ENCODE results near the gene DGUOK. TPM values are rescaled to one million over a fixed set of nuclear protein-coding genes. Genes with fewer than 3 reads are reported as not detected.

The DGUOK gene
- total RNA-seq, 1 donor from 2014 or later, result 52.3 TPM

- no peak for DNase-seq (ENCODE audit: extremely low spot score in 2 of 2)
- H3K4me3 ChIP-seq, result no peak overlapping the region
- intact Hi-C loops (cut with DNase I), result no loop called here
- no peaks in the 10 kb centered on the region for H3K27me3 ChIP-seq
- H3K27ac ChIP-seq, result no peak overlapping the region
- no peaks in the 10 kb centered on the region for H3K9me3 ChIP-seq
- H3K4me1 ChIP-seq, result peaks cover 8% of the 10 kb centered on the region
- TF ChIP-seq POLR2AphosphoS5 (IDR thresholded peaks at IDR 0.05; ENCODE audit: insufficient read depth in 1 of 2, low read depth in 1 of 2), result no peak
- TF ChIP-seq CTCF (IDR thresholded peaks at IDR 0.05), result no peak
- no peak for TF ChIP-seq POLR2A (IDR thresholded peaks at IDR 0.05)
- peaks cover 0 to 26% of the 10 kb centered on the region in 2 donors for H3K36me3 ChIP-seq
These were observed 18.0 kb downstream of the DGUOK start for GRCh38 chr2:73944714-73945113.

- intact Hi-C loops (cut with DNase I), result no loop called here
These were observed 19.5 kb downstream of the DGUOK start for GRCh38 chr2:73946215-73946614.

GRCh38 chr2:73946666-73947065 is 20.0 kb downstream of the DGUOK start:
- DNase-seq (ENCODE audit: extremely low spot score in 2 of 2), result no peak
- TF ChIP-seq POLR2A (IDR thresholded peaks at IDR 0.05), result no peak
- no peak for TF ChIP-seq CTCF (IDR thresholded peaks at IDR 0.05)
- TF ChIP-seq POLR2AphosphoS5 (IDR thresholded peaks at IDR 0.05; ENCODE audit: insufficient read depth in 1 of 2, low read depth in 1 of 2), result no peak
- Histone ChIP-seq H3K27me3 (no peaks in the 10 kb centered on the region), H3K4me1 (no peaks in the 10 kb centered on the region), H3K4me3 (no peak overlapping the region), H3K27ac (no peak overlapping the region), H3K36me3 (peaks cover 0 to 44% of the 10 kb centered on the region in 2 donors), H3K9me3 (no peaks in the 10 kb centered on the region)
- intact Hi-C loops (cut with DNase I), result no loop called here

More at GRCh38 chr2:73946215-73946614, 19.5 kb downstream of the DGUOK start:
- no peak for DNase-seq (ENCODE audit: extremely low spot score in 2 of 2)
- H3K27ac ChIP-seq, result no peak overlapping the region
- peaks cover 0 to 39% of the 10 kb centered on the region in 2 donors for H3K36me3 ChIP-seq
- TF ChIP-seq CTCF (IDR thresholded peaks at IDR 0.05) (no peak), POLR2A (IDR thresholded peaks at IDR 0.05) (no peak), POLR2AphosphoS5 (IDR thresholded peaks at IDR 0.05; ENCODE audit: insufficient read depth in 1 of 2, low read depth in 1 of 2) (no peak)
- H3K27me3 ChIP-seq, result no peaks in the 10 kb centered on the region
- H3K4me1 ChIP-seq, result no peaks in the 10 kb centered on the region
- no peaks in the 10 kb centered on the region for H3K9me3 ChIP-seq
- H3K4me3 ChIP-seq, result no peak overlapping the region

- DNase-seq (ENCODE audit: extremely low spot score in 2 of 2), result no peak
- Histone ChIP-seq H3K27me3 (no peaks in the 10 kb centered on the region), H3K4me3 (no peak overlapping the region), H3K4me1 (no peaks in the 10 kb centered on the region), H3K27ac (no peak overlapping the region), H3K36me3 (peaks cover 0 to 46% of the 10 kb centered on the region in 2 donors), H3K9me3 (no peaks in the 10 kb centered on the region)
- intact Hi-C loops (cut with DNase I), result no loop called here
- TF ChIP-seq POLR2AphosphoS5 (IDR thresholded peaks at IDR 0.05; ENCODE audit: insufficient read depth in 1 of 2, low read depth in 1 of 2) (no peak), POLR2A (IDR thresholded peaks at IDR 0.05) (no peak), CTCF (IDR thresholded peaks at IDR 0.05) (no peak)
These were observed 20.8 kb downstream of the DGUOK start for GRCh38 chr2:73947412-73948018.

GRCh38 chr2:73949802-73950201 is 23.1 kb downstream of the DGUOK start:
- no peaks in the 10 kb centered on the region for H3K9me3 ChIP-seq
- no peak for TF ChIP-seq POLR2AphosphoS5 (IDR thresholded peaks at IDR 0.05; ENCODE audit: insufficient read depth in 1 of 2, low read depth in 1 of 2)
- TF ChIP-seq CTCF (IDR thresholded peaks at IDR 0.05), result no peak
- TF ChIP-seq POLR2A (IDR thresholded peaks at IDR 0.05), result no peak
- no peaks in the 10 kb centered on the region for H3K27me3 ChIP-seq
- no peak overlapping the region for H3K27ac ChIP-seq
- H3K4me1 ChIP-seq, result no peaks in the 10 kb centered on the region
- H3K36me3 ChIP-seq, result peaks cover 0 to 51% of the 10 kb centered on the region in 2 donors
- DNase-seq (ENCODE audit: extremely low spot score in 2 of 2), result no peak
- no peak overlapping the region for H3K4me3 ChIP-seq
- intact Hi-C loops (cut with DNase I), result no loop called here
